22Rv1 (cell line): Measurements from ENCODE around the gene SARDH.

Source experiments
- ZFX ChIP-seq: fragments of 450-650 bp; IDR thresholded peaks from 2 replicates; pipeline ENCODE4 v1.6.1; 2017; ENCODE audit warnings: antibody characterized with exemption, borderline replicate concordance
- TF ChIP-seq, protein P1 (sequence below): fragments of 450-650 bp; IDR thresholded peaks from 2 replicates; pipeline ENCODE4 v1.5.1; 2017; ENCODE audit warnings: mild to moderate bottlenecking

DNA sequence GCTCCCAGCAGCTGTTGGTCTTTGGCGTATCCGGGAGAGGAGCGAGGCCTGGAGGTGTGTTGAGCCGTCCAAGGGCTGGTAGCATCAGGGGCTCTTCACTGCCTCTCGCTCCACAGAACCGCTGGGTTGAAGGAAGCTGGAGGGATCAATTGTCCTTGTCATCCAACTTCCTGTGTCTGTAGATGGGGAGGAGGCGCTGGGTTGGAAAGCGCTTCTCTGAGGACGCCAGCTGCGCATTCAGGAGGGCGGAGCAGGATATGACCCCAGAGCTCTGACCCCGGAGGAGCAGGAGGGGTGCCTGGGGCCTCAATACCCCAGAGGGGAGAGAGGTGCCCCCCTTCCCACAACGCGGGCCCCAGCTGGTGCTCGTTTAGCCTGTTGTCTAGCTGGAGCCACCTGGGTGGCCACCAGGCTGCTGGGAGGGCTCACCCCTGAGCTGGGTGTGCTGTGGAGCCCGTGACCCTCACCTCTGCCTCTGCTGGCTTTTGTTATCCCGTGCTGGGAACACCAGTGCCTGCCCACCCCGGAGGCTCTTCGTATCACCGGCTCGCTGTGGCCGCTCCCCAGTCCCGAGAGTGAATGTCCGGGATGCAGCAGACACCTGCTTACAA is 104.0 kb downstream of the SARDH start:
- TF ChIP-seq, protein P1, sequence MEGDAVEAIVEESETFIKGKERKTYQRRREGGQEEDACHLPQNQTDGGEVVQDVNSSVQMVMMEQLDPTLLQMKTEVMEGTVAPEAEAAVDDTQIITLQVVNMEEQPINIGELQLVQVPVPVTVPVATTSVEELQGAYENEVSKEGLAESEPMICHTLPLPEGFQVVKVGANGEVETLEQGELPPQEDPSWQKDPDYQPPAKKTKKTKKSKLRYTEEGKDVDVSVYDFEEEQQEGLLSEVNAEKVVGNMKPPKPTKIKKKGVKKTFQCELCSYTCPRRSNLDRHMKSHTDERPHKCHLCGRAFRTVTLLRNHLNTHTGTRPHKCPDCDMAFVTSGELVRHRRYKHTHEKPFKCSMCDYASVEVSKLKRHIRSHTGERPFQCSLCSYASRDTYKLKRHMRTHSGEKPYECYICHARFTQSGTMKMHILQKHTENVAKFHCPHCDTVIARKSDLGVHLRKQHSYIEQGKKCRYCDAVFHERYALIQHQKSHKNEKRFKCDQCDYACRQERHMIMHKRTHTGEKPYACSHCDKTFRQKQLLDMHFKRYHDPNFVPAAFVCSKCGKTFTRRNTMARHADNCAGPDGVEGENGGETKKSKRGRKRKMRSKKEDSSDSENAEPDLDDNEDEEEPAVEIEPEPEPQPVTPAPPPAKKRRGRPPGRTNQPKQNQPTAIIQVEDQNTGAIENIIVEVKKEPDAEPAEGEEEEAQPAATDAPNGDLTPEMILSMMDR = no peak
- TF ChIP-seq ZFX = no peak
